HCT116 (cell line): ENCODE measurements around the gene SERPINH1. TPM values are rescaled to one million over a fixed set of nuclear protein-coding genes. Genes with fewer than 3 reads are reported as not detected.
A peak's percentile ranks its signal among the peaks of the same experiment; 100 is the strongest.

Source experiments
- ATAC-seq: fragments of 200-7000 bp; cut with Tn5 transposase; 2 replicates; pipeline ENCODE4 v1.9.1; 2020; ENCODE audit warnings: mild to moderate bottlenecking, moderate library complexity
- Bru-seq: library from RNA; stranded (reverse); fragments of 400-500 nt; gene quantifications from one replicate; lab custom pipeline; 2021; lab: Mats Ljungman, UMichigan
- BruChase-seq, 2 experiments: library from RNA; stranded (reverse); fragments of 400-500 nt; gene quantifications; one replicate each; lab custom pipeline; 2021; lab: Mats Ljungman, UMichigan
- BruUV-seq: library from RNA; stranded (reverse); fragments of 400-500 nt; replicated peaks from 2 replicates; lab custom pipeline; 2021; lab: Mats Ljungman, UMichigan
- CTCF ChIA-PET: fragments of 300-600 bp; sonication (Branson Sonifier 250); formaldehyde crosslinking; loops from one replicate; lab custom pipeline; 2021; ENCODE audit warnings: antibody characterized with exemption; lab: Charles Lee
- POLR2A ChIA-PET: fragments of 300-600, 350-600 bp; sonication (Branson Sonifier 250); formaldehyde crosslinking; loops from one replicate; lab custom pipeline; 2021; ENCODE audit warnings: antibody characterized with exemption; lab: Charles Lee
- RAD21 ChIA-PET, 2 experiments: fragments of 300-600 bp; sonication (Branson Sonifier 250); formaldehyde crosslinking; loops; one replicate each; lab custom pipeline; 2023; ENCODE audit warnings: low total read pairs in 2 of 2; ENCODE audit not compliant: uncharacterized antibody in 2 of 2, unreplicated experiment in 2 of 2, low non-redundant PET in 1 of 2; lab: Charles Lee
- DNase-seq: peaks from one replicate; pipeline ENCODE4 v3.0.0-alpha.2; 2010; ENCODE audit warnings: low read depth, low spot score
- H2AFZ ChIP-seq: fragments of 200-600 bp; shearing (Covaris generic), sonication (generic); 2 replicates; pipeline ENCODE4 v1.6.1; 2017; ENCODE audit warnings: low read depth, mixed run types, mixed read lengths, antibody characterized with exemption, low read length; ENCODE audit not compliant: poor library complexity, severe bottlenecking
- H3K27ac ChIP-seq: 2 replicates; pipeline ENCODE4 v1.5.1; 2012; ENCODE audit warnings: low read depth, low read length
- H3K27me3 ChIP-seq: fragments of 200-600 bp; sonication (generic); 2 replicates; pipeline ENCODE4 v1.6.1; 2016; ENCODE audit warnings: mixed run types, low read length, mixed read lengths; ENCODE audit not compliant: insufficient read depth
- H3K36me3 ChIP-seq, 2 experiments: fragments of 200-500 bp in 1 of 2; fragments of 200-600 bp in 1 of 2; sonication (Bioruptor generic) in 1 of 2; sonication (generic) in 1 of 2; 2 replicates each; pipeline versions ENCODE4 v1.5.1 to v1.6.1; 2014 to 2016; ENCODE audit warnings: low read length in 2 of 2, inconsistent platforms in 1 of 2, mixed read lengths in 1 of 2, mixed run types in 1 of 2; ENCODE audit not compliant: insufficient read depth in 2 of 2, control insufficient read depth in 1 of 2
- H3K4me1 ChIP-seq, 2 experiments: fragments of 200-600 bp in 1 of 2; sonication (generic) in 1 of 2; 2 replicates each; pipeline versions ENCODE4 v1.5.1 to v1.6.1; 2012 to 2017; ENCODE audit warnings: low read length in 2 of 2, inconsistent platforms in 1 of 2, mild to moderate bottlenecking in 1 of 2, mixed read lengths in 1 of 2, mixed run types in 1 of 2, moderate library complexity in 1 of 2; ENCODE audit not compliant: insufficient read depth in 2 of 2, control insufficient read depth in 1 of 2
- H3K4me2 ChIP-seq: fragments of 200-600 bp; sonication (generic); 2 replicates; pipeline ENCODE4 v1.6.1; 2017; ENCODE audit warnings: mixed run types, low read length, mixed read lengths
- H3K4me3 ChIP-seq, 2 experiments: fragments of 200-600 bp in 1 of 2; sonication (generic) in 1 of 2; replicated peaks in 1 of 2; 2 replicates each; pipeline ENCODE4 v1.5.1; 2011 to 2016; ENCODE audit warnings: low read length in 2 of 2, control low read depth in 1 of 2, low read depth in 1 of 2, mild to moderate bottlenecking in 1 of 2, mixed read lengths in 1 of 2, mixed run types in 1 of 2
- H3K79me2 ChIP-seq: fragments of 200-600 bp; sonication (generic); 2 replicates; pipeline ENCODE4 v1.6.1; 2017; ENCODE audit warnings: mild to moderate bottlenecking, mixed run types, low read length, moderate library complexity, mixed read lengths; ENCODE audit not compliant: insufficient read depth
- H3K9ac ChIP-seq: fragments of 200-600 bp; sonication (generic); 2 replicates; pipeline ENCODE4 v1.6.1; 2016; ENCODE audit warnings: low read length, mixed read lengths
- H3K9me2 ChIP-seq: fragments of 200-600 bp; sonication (generic), shearing (Covaris generic); 2 replicates; pipeline ENCODE4 v1.6.1; 2017; ENCODE audit warnings: mixed run types, mild to moderate bottlenecking, moderate library complexity; ENCODE audit not compliant: insufficient read depth
- H3K9me3 ChIP-seq, 2 experiments: fragments of 200-500 bp in 1 of 2; fragments of 200-600 bp in 1 of 2; sonication (Bioruptor generic) in 1 of 2; sonication (generic) in 1 of 2; 2 replicates each; pipeline ENCODE4 v1.6.1; 2014 to 2017; ENCODE audit warnings: low read length in 2 of 2, mixed read lengths in 2 of 2, inconsistent platforms in 1 of 2, low read depth in 1 of 2, mild to moderate bottlenecking in 1 of 2, mixed run types in 1 of 2, moderate library complexity in 1 of 2; ENCODE audit not compliant: control insufficient read depth in 1 of 2, insufficient read depth in 1 of 2
- H4K20me1 ChIP-seq: fragments of 200-600 bp; sonication (generic), shearing (Covaris generic); 2 replicates; pipeline ENCODE4 v1.6.1; 2017; ENCODE audit warnings: mixed run types, mild to moderate bottlenecking, moderate library complexity; ENCODE audit not compliant: insufficient read depth
- CEBPB ChIP-seq: IDR thresholded peaks from 2 replicates; pipeline ENCODE4 v1.6.1; 2012; ENCODE audit warnings: low read depth
- EZH2 ChIP-seq: fragments of 200-600 bp; sonication (generic); IDR thresholded peaks from 2 replicates; pipeline ENCODE4 v1.6.1; 2017; ENCODE audit warnings: antibody characterized with exemption, mixed run types
- EZH2phosphoT487 ChIP-seq: fragments of 200-600 bp; IDR thresholded peaks from 2 replicates; pipeline ENCODE4 v1.6.1; 2018; ENCODE audit warnings: antibody characterized with exemption, borderline replicate concordance
- FOSL1 ChIP-seq: IDR thresholded peaks from 2 replicates; pipeline ENCODE4 v1.6.1; 2012; ENCODE audit warnings: low read depth
- POLR2A ChIP-seq: IDR thresholded peaks from 2 replicates; pipeline ENCODE4 v1.7.0; 2011; ENCODE audit warnings: borderline replicate concordance; ENCODE audit not compliant: insufficient read depth, insufficient read length; ENCODE audit errors: extremely low read depth
- POLR2AphosphoS5 ChIP-seq: IDR thresholded peaks from 2 replicates; pipeline ENCODE4 v1.6.1; 2011; ENCODE audit warnings: mild to moderate bottlenecking, low read depth, low read length, moderate library complexity
- RAD21 ChIP-seq: IDR thresholded peaks from 2 replicates; pipeline ENCODE4 v1.6.1; 2012; ENCODE audit warnings: low read depth, mild to moderate bottlenecking
- SIN3A ChIP-seq: IDR thresholded peaks from 2 replicates; pipeline ENCODE4 v1.6.1; 2012; ENCODE audit warnings: low read depth
- SP1 ChIP-seq: IDR thresholded peaks from 2 replicates; pipeline ENCODE4 v1.6.1; 2012; ENCODE audit warnings: low read depth
- SRF ChIP-seq: IDR thresholded peaks from 2 replicates; pipeline ENCODE4 v1.6.1; 2012; ENCODE audit warnings: low read depth
- TCF7L2 ChIP-seq: IDR thresholded peaks from 2 replicates; pipeline ENCODE4 v1.7.0; 2011; ENCODE audit warnings: borderline replicate concordance, inconsistent platforms; ENCODE audit not compliant: insufficient read depth, insufficient read length; ENCODE audit errors: extremely low read depth
- YY1 ChIP-seq: IDR thresholded peaks from 2 replicates; pipeline ENCODE4 v1.6.1; 2011; ENCODE audit warnings: low read length, low read depth, moderate library complexity, mild to moderate bottlenecking; ENCODE audit not compliant: insufficient replicate concordance; ENCODE audit errors: extremely low read depth
- ZFX ChIP-seq: fragments of 450-650 bp; IDR thresholded peaks from 2 replicates; pipeline ENCODE4 v1.6.1; 2017
- ZNF274 ChIP-seq: fragments of 200-500 bp; sonication (Bioruptor generic); IDR thresholded peaks from 2 replicates; pipeline ENCODE4 v1.6.1; 2014; ENCODE audit warnings: mild to moderate bottlenecking, low read depth, low read length, inconsistent platforms
- intact Hi-C: fragments of 100-400 bp; cut with micrococcal nuclease; formaldehyde crosslinking; loops from 2 replicates; pipeline ENCODE4 v1.10.0; 2022
- long read RNA-seq: library from polyadenylated mRNA; unstranded; transcript quantifications from one replicate; pipeline ENCODE4 v2.0.0, GENCODE V29; 2021; ENCODE audit not compliant: unreplicated experiment
- polyA plus RNA-seq: library from polyadenylated mRNA; unstranded; fragments of >200 nt; gene quantifications from 2 replicates; pipeline ENCODE4 v1.2.1, GENCODE V29; 2012; ENCODE audit warnings: missing spikeins
- total RNA-seq: library from RNA; stranded (reverse); gene quantifications from one replicate; pipeline ENCODE4 v1.2.1, GENCODE V29; 2021; ENCODE audit not compliant: unreplicated experiment
- TF ChIP-seq, protein P1 (sequence below): IDR thresholded peaks from 2 replicates; pipeline ENCODE4 v1.6.1; 2011; ENCODE audit warnings: mild to moderate bottlenecking, low read length, moderate library complexity; ENCODE audit not compliant: insufficient replicate concordance; ENCODE audit errors: extremely low read depth
- TF ChIP-seq, protein P2 (sequence below): IDR thresholded peaks from 2 replicates; pipeline ENCODE4 v1.6.1; 2012
- TF ChIP-seq, protein P3 (sequence below), 3 experiments: fragments of 200-600 bp in 1 of 3; sonication (generic) in 1 of 3; IDR thresholded peaks in 2 of 3; conservative IDR thresholded peaks in 1 of 3; 2 replicates each; pipeline ENCODE4 v1.5.1; 2012 to 2017; ENCODE audit warnings: low read depth in 2 of 3, low read length in 2 of 3, antibody characterized with exemption in 1 of 3, borderline replicate concordance in 1 of 3, control low read depth in 1 of 3, mild to moderate bottlenecking in 1 of 3, mixed read lengths in 1 of 3, mixed run types in 1 of 3, moderate library complexity in 1 of 3; ENCODE audit not compliant: insufficient read depth in 1 of 3
- TF ChIP-seq, protein P4 (sequence below): IDR thresholded peaks from 2 replicates; pipeline ENCODE4 v1.6.1; 2012

The SERPINH1 gene
- total RNA-seq: 84.9 TPM
- polyA plus RNA-seq: 122 and 130 TPM in 2 replicates
- Bru-seq, nascent RNA: percentile 73 among the genes with signal in this experiment
- BruChase-seq, experiment 1, labeled RNA remaining after a 6-hour chase: percentile 87 among the genes with signal in this experiment
- percentile 84 among the genes with signal in this experiment for BruChase-seq, experiment 2, labeled RNA remaining after a 2-hour chase
- long read RNA-seq, transcript SERPINH1-201 (5 exons, 2,225 nt): major isoform, 48 of 75 reads
- long read RNA-seq, partial matches to known transcripts: 5 of 75 reads
- long read RNA-seq, other reads (novel, unspliced or antisense): 21 of 75 reads

DNA sequence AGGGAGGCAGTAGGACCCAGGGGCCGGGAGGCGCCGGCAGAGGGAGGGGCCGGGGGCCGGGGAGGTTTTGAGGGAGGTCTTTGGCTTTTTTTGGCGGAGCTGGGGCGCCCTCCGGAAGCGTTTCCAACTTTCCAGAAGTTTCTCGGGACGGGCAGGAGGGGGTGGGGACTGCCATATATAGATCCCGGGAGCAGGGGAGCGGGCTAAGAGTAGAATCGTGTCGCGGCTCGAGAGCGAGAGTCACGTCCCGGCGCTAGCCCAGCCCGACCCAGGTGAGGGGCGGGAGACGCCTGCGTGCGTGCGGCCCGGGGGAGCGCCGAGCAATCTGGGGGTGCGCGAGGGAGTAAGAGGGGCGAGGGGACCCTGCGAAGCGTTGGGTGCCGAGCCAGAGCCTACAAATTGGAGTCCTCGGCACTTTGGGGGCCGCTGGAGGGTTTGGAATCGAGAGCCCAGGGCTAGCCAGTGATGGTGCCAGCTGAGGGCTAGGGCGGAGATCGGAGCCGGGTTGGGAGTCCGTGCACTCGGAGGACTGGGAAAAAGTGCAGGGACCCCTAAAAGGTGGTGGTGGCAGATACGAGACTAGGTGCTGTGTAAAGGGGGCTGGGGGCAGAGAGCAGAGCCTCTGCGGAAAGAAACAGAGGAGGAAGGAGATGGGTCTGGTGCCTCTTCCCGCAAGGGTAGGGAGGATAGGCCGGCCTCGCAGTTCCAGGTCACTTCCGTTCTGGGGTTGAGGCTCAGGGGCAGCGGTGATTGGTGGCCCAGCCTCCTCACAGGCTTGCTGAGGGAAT lies at the start of gene SERPINH1:
Gene SERPINH1 (plus strand): TSS at position 206 of the 788 bp plus-strand sequence. CDS start 4,097 bp downstream, outside the sequence.
- Histone ChIP-seq H3K79me2 (peaks cover 49% of the 10 kb centered on the region), H3K4me3 (peak within 1 kb of the TSS; percentile 77 to 99), H3K27ac (peak within 1 kb of the TSS; percentile 96), H3K9ac (peak within 1 kb of the TSS; percentile 92), H3K4me2 (peak within 1 kb of the TSS; percentile 85), H3K4me1 (peaks cover 17 to 69% of the 10 kb centered on the region in 2 experiments), H3K27me3 (no peaks in the 10 kb centered on the region), H3K9me3 (no peaks in the 10 kb centered on the region), H3K36me3 (peaks cover 0 to 16% of the 10 kb centered on the region in 2 experiments; a peak in 1 of 4 replicates), H2AFZ (no peak within 1 kb of the TSS), H4K20me1 (no peaks in the 10 kb centered on the region), H3K9me2 (no peaks in the 10 kb centered on the region)
- DNase-seq: peak; percentile 72
- TF ChIP-seq TCF7L2 (no peak), EZH2 (no peak), SRF (peak; percentile 82; the same call in 1 of the 2 replicates), POLR2AphosphoS5 (peak; percentile 93), ZNF274 (no peak), FOSL1 (no peak; the same call in 1 of the 2 replicates), SP1 (peak; percentile 9; the same call in 1 of the 2 replicates), EZH2phosphoT487 (no peak), CEBPB (no peak), POLR2A (peak; percentile 72), YY1 (peak; percentile 64), RAD21 (no peak), ZFX (peak; percentile 62), SIN3A (peak; percentile 80)
- TF ChIP-seq, protein P1, sequence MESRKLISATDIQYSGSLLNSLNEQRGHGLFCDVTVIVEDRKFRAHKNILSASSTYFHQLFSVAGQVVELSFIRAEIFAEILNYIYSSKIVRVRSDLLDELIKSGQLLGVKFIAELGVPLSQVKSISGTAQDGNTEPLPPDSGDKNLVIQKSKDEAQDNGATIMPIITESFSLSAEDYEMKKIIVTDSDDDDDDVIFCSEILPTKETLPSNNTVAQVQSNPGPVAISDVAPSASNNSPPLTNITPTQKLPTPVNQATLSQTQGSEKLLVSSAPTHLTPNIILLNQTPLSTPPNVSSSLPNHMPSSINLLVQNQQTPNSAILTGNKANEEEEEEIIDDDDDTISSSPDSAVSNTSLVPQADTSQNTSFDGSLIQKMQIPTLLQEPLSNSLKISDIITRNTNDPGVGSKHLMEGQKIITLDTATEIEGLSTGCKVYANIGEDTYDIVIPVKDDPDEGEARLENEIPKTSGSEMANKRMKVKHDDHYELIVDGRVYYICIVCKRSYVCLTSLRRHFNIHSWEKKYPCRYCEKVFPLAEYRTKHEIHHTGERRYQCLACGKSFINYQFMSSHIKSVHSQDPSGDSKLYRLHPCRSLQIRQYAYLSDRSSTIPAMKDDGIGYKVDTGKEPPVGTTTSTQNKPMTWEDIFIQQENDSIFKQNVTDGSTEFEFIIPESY: no peak
- TF ChIP-seq, protein P2, sequence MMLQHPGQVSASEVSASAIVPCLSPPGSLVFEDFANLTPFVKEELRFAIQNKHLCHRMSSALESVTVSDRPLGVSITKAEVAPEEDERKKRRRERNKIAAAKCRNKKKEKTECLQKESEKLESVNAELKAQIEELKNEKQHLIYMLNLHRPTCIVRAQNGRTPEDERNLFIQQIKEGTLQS: no peak
- TF ChIP-seq, protein P3, sequence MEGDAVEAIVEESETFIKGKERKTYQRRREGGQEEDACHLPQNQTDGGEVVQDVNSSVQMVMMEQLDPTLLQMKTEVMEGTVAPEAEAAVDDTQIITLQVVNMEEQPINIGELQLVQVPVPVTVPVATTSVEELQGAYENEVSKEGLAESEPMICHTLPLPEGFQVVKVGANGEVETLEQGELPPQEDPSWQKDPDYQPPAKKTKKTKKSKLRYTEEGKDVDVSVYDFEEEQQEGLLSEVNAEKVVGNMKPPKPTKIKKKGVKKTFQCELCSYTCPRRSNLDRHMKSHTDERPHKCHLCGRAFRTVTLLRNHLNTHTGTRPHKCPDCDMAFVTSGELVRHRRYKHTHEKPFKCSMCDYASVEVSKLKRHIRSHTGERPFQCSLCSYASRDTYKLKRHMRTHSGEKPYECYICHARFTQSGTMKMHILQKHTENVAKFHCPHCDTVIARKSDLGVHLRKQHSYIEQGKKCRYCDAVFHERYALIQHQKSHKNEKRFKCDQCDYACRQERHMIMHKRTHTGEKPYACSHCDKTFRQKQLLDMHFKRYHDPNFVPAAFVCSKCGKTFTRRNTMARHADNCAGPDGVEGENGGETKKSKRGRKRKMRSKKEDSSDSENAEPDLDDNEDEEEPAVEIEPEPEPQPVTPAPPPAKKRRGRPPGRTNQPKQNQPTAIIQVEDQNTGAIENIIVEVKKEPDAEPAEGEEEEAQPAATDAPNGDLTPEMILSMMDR (IDR thresholded peaks at IDR 0.05 in 2 of 3, conservative IDR thresholded peaks at IDR 0.05 in 1 of 3; ENCODE audit: borderline replicate concordance in 1 of 3, insufficient read depth in 1 of 3, low read depth in 2 of 3, low read length in 2 of 3): no peak
- TF ChIP-seq, protein P4, sequence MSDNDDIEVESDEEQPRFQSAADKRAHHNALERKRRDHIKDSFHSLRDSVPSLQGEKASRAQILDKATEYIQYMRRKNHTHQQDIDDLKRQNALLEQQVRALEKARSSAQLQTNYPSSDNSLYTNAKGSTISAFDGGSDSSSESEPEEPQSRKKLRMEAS: peak; percentile 50
- ATAC-seq: peak; percentile 88
- intact Hi-C loops: loop anchor here (1.0 kb wide), 1 partner anchor 15 kb away; no protein-coding TSS in a partner anchor
- ChIA-PET CTCF (interaction anchor here (0.7 to 1.1 kb wide), 4 partner anchors 8 to 36 kb away, joined by 3 to 4 read pairs (median 3); no protein-coding TSS in a partner anchor), RAD21 (no interaction called here), POLR2A (interaction anchor here (0.9 to 2.2 kb wide), 8 partner anchors 9 to 36 kb away, joined by 3 to 14 read pairs (median 4); no protein-coding TSS in a partner anchor)
- TSS peak; percentile 84 for BruUV-seq
